NK-92 (cell line): ENCODE data around the gene NPC1L1.
"Not testable (repeated sequence)": the region's sequence is repeated elsewhere in the genome, so short reads cannot be mapped to it uniquely, and the experiment has no call there.

Experiments
- DNase-seq: peaks from one replicate; lab custom pipeline; 2025; ENCODE audit not compliant: unreplicated experiment; lab: John Stamatoyannopoulos, UW

The NPC1L1 gene

DNA sequence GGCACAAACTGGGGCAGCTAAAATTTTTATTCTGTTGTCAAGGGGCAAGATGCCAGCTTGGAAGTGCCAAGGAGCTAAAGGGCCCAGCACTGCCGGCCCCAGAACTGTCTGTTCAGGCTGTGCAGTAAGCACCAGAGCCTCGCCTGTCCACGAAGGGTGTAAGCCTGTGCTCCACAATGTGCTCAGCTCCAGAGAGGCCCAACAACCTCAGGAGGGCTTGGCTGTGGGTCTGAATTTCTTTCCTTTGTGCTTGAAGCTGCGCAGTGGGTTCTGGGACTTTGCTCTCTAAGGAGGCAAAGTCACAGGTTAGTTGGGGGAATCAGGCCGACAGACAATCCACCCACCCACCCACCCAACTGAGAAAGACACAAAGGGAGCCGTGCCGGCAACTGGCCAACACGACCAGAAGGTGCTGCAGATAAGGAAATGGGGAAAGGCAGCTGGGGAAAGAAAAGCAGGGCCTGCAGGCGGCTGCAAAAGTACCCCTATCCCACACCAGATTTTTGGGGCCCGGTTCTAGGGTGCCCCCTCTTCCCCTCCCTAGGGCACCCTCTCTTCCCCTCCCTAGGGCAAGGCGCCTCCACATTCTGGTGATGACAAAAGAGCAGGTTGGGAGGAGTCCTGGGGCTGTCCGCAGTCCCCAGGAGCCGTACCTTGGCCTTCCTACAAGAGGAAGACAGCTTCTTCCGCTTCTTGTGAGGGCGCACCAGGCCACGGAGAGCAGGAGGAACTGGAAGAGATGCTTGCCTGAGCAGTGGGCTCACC, 24.8 kb upstream of the NPC1L1 start:
- DNase-seq: no peak

DNA sequence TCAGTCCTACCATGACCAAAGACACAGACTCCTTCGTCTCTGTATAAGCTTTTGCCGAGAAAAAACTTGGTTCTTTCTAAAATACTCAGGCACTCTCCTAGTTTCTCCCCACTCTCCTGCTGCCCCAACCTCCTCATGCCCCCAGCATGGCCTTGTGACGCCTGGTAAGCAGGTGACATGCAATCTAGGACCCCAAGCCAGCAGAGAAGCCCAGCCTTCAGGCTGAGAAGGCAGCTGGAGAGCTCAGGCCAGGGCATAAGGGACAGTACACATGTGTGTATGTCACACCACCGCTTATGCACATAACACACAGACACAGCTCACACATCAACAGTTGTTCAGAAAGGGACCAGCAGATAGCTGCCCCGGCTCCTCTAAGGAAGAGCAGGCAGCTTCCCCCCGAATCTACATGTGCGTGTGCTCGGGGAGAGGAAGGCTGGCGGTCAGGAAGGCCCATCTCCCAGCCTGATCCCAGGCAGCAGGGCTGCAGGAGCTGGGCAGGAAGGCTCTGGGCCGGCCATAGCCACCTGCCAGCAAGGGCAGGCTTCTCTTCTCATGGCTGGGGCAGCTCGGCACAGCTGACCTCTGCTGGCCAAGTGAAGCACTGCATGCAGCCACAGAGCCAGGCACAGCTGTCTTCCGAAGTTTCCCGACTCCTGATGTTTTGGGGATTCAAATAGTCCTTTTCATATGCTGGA, 24.1 kb upstream of the NPC1L1 start:
- DNase-seq: no peak

DNA sequence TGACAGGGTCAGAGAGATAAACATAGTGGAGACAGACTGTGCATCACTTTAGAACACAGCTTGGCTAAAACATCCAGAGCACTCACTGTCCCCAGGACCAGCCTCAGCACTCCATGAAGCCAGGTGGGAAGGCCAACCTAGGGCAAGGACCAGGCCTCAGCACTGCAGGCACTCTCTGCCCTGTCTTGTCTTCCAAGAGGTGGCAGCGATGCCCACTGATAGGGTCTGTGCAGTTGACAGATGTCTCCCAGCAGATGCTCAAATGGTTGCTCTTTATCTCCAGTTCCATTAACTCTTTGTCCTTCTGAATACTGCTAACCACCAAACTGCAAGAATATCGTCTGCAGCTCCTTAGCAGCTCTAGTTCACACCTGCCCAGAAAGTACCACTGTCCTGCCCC, 23.5 kb upstream of the NPC1L1 start:
- DNase-seq: no peak

DNA sequence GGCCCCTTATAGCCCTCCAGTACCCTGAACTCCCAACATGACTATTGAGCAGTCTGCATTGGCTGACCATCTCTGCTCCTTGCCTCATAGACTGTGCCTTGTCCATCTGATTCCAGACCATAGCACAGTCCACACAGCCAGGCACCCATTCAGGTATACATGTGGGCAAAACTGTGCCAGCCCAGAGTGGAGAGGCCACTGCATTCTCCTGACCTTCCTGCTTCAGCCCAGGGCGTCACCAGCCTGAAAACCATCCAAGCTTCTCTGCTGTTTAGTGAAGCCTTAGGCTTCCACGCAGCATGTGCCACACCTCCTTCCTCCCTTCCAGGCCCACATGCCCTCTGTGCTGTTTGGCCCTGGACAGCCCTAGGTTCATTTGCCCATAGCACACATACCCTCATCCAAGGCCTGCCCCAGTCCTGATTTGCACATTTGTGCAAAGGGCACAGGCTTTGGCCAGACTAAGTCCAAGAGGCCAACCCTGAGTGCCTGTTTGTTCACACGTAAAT, 22.1 kb upstream of the NPC1L1 start:
- no peak for DNase-seq

DNA sequence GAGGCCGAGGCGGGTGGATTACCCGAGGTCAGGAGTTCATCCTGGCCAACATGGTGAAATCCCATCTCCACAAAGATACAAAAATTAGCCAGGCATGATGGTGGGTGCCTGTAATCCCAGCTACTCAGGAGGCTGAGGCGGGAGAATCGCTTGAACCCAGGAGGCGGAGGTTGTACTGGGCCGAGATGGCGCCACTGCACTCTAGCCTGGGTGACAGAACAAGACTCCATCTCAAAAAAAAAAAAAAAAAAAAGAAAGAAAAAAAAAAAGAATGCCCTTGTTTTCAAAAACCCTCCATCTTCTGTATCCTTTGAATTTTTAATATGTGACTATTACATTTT, 21.5 kb upstream of the NPC1L1 start:
- DNase-seq: not testable (repeated sequence)

DNA sequence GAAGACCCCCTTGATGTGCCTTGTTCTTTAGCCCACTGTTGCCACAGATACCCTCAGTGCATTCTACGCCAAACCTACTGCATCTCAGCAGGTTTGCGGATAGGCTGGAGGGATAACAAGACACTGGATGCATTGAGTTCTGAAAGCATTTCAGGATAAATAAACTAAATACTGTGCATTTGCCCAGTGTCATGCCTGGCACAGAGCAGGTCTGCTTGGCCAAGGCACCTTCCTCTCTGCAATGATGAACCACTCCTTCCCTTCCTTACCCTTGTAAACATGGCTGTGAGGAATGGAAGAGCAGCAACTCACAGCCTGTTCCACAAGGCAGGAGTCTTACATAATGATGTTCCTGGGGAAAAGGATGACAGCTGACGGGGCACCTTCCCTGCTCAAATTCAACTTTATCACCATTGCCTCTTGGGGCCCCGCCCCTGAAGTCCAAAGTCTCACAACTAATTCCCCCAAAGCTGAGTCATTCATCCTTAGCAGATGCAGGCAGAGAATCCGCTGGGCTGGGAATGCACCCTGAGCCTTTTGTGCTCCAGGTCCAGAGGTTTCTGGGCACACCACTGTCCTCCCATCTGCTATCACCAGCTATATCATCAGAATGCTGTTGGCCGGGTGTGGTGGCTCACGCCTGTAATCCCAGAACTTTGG, 21.0 kb upstream of the NPC1L1 start:
- no peak for DNase-seq

DNA sequence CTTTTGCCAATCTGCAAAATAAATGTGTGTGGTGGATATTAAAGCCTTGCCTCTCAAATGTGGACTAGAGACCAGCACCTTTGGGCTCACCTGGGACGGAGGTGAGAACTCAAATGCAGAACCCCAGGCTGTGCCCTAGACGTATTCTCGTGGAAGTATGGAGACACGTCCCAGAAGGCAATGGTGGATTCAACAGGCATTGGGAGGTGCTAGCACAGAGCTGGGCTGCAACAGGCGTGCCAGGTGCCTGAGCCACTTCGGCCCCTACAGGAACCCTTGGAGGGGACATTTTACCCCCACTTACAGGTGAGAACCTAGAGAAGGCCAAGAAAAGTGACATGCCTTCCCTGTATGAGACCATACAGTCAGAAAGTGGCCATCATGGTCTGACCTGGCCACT, 20.4 kb upstream of the NPC1L1 start:
- no peak for DNase-seq

DNA sequence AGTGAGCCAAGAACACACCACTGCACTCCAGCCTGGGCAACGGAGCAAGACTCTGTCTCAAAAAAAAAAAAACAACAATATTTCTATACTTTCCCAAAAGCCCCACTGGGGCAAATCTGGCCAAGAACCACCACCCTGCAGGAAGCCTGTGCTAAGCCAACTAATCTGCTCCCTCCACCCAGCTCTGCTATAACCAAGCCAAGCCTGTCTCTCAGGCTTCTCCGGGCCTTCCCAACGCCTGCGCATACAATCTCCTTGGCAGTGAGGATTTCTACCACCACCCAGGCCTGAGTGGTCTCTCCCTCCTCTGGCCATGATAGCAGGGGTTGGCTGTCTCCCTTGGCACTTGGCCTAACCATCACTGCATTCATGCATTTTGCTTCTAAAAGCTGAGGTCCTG, 18.4 kb upstream of the NPC1L1 start:
- no peak for DNase-seq

DNA sequence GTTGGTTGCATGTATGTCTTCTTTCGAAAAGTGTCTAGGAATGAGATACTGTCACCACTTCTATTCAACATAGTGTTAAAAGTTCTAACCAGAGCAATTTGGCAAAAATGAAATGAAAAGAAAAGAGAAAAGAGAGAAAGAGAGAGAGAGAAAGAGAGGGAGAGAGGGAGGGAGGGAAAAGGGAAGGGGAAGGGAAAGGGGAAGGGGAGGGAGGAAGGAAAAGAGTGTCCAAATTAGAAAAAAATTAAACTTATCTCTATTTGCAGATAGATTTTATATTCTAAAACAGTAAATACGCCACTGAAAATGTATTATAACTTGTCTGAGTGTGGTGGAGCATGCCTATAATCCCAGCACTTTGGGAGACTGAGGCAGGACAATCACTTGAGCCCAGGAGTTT, 16.4 kb upstream of the NPC1L1 start:
- no peak for DNase-seq

DNA sequence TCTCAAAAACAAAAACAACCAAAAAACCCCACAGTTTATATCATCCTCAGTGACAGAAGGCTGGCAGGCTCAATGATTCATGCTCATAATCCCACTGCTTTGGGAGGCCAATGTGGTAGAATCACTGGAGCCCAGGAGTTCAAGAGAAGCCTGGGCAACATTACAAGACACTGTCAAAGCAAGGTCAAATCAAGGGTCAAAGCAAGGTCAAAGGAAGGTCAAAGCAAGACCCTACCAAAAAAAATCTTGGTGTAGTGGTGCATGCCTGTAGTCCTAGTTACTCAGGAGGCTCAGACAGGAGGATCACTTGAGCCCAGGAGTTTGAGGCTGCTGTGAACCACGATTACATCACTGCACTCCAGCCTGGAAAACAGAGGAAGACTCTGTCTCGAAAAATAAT, 14.2 kb upstream of the NPC1L1 start:
- DNase-seq: no peak

DNA sequence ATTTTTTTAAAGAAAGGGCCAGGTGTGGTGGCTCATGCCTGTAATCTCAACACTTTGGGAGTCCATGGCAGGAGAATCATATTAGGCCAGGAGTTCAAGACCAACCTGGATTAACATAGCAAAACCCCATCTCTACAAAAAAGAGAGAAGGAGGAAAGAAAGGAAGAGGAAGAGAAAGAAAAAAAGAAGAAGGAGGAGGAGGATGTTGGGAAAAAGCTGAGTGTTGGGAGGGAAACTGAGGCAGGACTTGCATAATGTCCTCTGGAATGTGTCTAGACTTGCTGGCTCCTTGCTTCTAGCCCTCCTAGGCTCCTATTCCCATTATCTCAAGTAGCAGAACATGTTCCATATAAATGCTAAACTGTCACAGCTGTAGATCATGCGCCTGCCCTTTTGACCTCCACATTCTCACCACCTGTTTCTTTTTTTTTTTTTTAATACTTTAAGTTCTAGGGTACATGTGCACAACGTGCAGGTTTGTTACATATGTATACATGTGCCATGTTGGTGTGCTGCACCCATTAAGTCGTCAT, 11.4 kb upstream of the NPC1L1 start:
- not testable (repeated sequence) for DNase-seq

DNA sequence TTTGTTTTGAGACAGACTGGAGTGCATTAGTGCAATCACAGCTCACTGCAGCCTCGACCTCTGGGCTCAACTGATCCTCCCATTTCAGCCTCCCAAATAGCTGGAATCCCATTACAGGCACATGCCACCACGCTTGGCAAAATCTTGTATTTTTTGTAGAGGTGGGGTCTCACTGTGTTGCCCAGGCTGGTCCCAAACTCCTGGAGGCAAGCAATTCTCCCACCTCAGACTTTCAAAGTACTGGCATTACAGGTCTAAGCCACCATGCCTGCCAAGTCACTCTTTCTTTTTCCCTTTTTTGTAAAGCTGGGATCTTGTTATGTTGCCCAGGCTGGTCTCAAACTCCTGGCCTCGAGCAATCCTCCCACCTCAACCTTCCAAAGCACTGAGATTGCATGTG, 8.3 kb upstream of the NPC1L1 start:
- DNase-seq: no peak

DNA sequence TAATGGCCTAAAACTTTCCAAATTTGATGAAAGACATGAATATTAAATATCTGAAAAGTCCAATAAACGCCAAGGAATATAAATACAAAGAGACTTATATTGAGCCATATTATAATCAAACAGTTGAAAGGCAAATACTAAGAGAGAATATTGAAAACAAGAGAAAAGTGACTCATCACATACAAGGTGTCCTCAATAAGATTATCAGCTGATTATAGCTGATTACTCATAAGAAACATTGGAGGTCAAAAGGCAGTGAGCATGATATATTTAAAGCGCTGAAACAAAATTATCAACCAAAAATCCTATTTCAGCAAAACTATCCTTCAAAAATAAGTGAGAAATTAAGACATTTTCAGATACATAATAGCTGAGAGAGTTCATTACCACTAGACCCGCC, 7.8 kb upstream of the NPC1L1 start:
- no peak for DNase-seq

DNA sequence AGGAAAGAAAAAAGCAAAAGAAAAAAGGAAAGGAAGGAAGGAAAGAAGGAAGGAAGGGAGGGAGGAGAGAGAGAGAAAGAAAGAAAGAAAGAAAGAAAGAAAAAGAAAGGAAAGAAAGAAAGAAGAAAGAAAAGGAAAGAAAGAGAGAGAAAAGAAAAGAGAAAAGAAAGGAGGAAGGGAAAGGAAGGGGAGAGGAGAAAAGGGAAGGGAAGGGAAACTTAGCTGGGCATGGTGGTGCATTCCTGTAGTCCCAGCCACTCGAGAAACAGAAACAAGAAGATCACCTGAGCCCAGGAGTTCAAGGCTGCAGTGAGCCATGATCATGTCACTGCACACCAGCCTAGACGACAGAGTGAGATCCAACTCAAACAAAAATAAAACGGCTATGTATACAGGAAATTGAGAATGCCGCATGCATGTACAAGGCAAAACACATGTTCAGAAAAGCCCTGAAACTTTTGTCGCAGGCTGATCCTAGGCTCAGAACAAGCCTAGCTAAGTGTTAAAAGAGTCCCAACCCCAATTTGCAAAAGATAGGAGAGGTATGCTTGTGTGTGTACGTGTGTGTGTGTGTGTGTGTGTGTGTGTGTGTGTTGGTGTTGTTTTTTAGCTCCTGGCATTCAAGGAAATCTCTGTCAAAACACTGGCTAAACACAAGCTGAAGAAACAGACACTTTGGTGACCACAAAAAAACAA, 6.6 kb upstream of the NPC1L1 start:
- DNase-seq: no peak

DNA sequence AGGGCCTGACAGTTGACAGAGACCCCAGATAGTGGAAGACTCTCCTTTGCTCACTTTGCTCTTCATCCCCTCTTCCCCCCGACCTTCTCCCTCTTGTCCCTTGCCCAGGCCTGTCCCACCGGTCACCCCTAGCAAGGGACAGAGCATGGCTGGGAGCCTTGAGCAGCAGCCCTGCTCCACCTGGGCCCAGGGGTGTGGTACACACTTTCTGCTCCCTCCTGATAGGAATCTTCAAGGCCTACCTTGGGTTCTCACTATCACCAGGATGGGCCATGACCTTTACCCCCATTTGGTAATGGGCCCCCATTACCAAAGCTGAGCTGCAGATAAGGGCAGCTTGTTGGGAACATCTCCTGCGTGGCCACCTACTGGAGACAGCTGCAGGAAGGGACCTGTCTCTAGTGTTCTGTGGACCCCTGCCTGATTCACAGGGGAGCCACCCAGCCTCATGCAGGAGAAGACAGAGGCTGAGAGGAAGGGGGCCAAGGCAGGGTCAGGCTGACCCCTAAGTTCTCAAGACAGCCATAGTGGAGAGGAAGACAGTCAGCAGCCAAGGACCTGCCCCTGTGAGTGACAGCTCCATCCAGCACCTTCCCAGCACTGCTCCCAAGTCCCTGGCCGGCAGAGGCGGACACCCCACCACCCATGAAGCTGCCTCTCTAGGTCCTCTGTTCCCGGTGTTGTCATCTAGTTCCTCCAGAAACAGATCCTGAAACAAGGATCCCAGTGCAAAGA, 913 bp upstream of the NPC1L1 start:
- DNase-seq: no peak

DNA sequence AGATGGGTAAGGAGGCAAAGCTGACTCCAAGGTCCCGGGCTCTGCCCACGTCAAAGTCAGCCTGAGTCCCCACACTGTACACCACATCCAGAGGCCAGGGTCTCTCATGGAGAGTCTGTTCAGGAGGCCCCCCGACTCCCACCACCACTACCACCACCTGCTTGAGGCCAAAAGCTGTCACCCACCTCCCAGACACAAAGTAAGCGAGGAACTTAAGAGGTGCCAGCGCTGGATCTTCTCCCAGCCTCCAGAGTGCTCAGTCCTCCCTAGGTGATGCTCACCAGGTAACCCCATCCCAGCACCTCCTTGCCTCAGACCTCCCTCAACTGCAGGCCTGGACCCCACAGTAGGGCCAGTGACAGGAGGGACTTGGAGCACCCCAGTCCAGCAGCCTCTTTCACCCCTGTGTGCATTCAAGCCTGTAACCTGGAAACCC, 520 bp downstream of the NPC1L1 start:
- no peak for DNase-seq

DNA sequence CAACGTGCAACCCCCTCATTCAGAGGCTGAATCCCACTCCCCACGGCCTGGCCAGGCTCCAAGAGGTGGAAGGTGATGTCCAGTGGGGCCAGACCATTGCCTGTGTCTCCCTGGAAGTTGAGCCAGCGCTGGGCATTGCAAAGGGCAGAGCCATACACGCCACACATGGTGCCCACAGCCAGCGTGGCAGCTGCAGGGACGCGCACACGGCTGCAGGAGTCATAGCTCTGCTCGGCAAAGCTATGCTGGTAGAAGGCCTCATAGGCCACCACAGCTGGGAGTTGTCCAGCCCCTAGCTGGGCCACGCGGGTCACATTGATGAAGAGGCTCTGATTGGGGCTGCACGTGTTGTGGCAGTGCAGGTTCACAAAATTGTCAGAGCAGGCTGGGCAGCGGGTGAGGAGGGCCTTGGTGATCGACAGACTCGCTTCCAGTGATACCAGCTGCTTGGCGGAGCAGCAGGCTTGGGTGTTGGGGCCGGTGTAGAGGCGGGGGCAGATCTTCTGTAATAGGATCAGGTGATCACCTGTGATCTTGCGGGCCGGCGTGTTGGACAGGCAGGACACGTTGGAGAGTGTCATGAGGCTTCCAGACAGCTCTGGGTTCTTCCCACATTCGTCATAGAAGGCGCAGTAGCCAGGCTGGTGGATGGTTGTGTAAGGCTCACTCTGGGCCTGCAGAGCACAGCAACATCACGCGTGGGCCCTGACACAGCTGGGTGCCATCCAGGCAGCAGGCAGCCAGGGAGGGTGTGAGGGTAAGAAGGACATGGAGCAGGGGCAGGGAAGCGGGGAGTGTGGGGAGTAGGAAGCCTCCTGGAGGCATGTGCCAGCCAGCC, 1.2 kb downstream of the NPC1L1 start:
- no peak for DNase-seq

DNA sequence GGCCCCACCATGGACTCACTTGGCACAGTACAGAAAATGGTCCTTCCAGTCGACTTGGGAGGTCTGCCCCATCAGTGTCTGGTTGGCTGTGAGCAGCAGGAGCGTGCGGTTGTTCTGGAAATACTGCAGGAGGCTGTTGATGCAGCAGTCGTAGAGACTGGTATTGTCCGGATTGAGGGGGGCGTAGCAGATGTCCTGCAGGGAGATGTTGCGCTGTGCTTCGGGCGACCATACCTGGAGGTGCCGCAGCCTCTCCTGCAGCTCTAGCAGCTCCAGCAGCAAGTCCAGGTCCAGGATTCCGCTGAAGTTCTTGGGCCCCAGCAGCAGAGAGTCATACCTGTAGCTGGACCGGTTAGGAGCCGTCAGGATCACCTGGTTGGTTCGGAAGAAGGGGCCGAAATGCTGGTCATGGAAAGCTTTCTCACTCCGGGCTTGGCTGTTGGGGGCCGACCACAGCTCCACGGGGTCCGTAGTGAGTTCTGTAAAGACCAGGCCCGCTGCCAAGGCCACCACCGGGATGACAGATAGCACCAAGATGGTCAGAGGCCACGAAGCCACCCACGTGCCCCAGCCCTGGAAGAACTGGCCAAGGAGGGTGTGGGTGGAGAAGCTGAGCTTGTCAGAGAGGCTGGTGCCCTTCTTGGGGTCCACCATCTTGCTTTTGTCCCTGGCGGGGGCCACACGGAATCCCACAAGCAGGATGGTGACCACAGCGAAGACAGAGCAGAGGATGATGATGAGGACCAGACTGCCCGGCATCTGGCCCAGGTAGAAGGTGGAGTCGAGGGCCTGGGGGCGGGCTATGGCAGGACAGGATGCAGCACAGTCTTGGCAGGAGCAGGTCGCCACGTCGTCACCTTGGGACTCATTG, 2.1 kb downstream of the NPC1L1 start:
- no peak for DNase-seq
